Tibial nerve (tissue), 4 donors: ENCODE data around the gene INPP5B.

Experiments
- CTCF ChIP-seq, 5 experiments: fragments of 200-600 bp in 3 of 5; fragments of 450-650 bp in 2 of 5; sonication (generic) in 3 of 5; IDR thresholded peaks; one replicate each; pipeline ENCODE4 v1.5.1; 2016 to 2019; ENCODE audit warnings: antibody characterized with exemption in 5 of 5, mild to moderate bottlenecking in 3 of 5, moderate library complexity in 2 of 5
- EP300 ChIP-seq, 2 donors: sonication (generic); formaldehyde crosslinking; IDR thresholded peaks; one replicate each; pipeline ENCODE4 v1.6.1; 2017; ENCODE audit warnings: antibody characterized with exemption in 2 of 2, mild to moderate bottlenecking in 1 of 2
- POLR2A ChIP-seq, 2 donors: fragments of 450-650 bp; IDR thresholded peaks; one replicate each; pipeline ENCODE4 v1.6.1; 2017; ENCODE audit warnings: antibody characterized with exemption in 2 of 2, mild to moderate bottlenecking in 2 of 2, moderate library complexity in 2 of 2

- no peak for TF ChIP-seq CTCF (IDR thresholded peaks at IDR 0.05)
- TF ChIP-seq POLR2A (IDR thresholded peaks at IDR 0.05), result no peak
- TF ChIP-seq EP300 (IDR thresholded peaks at IDR 0.05), result no peak
These were observed 36.7 kb upstream of the INPP5B start for GRCh38 chr1:37983546-37983945.
